Naive thymus-derived CD4-positive, alpha-beta T cell (primary cell): Measurements from ENCODE around the gene LPIN3. TPM values are rescaled to one million over a fixed set of nuclear protein-coding genes. Genes with fewer than 3 reads are reported as not detected.
A peak's percentile ranks its signal among the peaks of the same experiment; 100 is the strongest.

Experiments used
- ATAC-seq: fragments of 150-1000 bp; cut with Tn5 transposase; 2 replicates; pipeline ENCODE4 v1.10.0; 2021; ENCODE audit warnings: mild to moderate bottlenecking, moderate library complexity
- CTCF ChIA-PET: fragments of 350-600 bp; sonication (Branson Sonifier 250); formaldehyde crosslinking; loops from one replicate; lab custom pipeline; 2021; ENCODE audit warnings: antibody characterized with exemption; lab: Charles Lee
- POLR2A ChIA-PET: fragments of 350-600 bp; sonication (Branson Sonifier 250); formaldehyde crosslinking; loops from one replicate; lab custom pipeline; 2021; ENCODE audit warnings: antibody characterized with exemption, inconsistent platforms; lab: Charles Lee
- DNase-seq, 9 donors: peaks; one replicate each; pipeline versions ENCODE4 v3.0.0 to v3.0.0-alpha.2; 2020 to 2022; ENCODE audit warnings: mixed read lengths in 1 of 9
- H3K27ac ChIP-seq: one replicate; pipeline ENCODE4 v1.7.0; 2013; ENCODE audit warnings: mild to moderate bottlenecking, low read depth, low read length, moderate library complexity
- H3K27me3 ChIP-seq, 2 donors: one replicate each; pipeline ENCODE4 v1.7.0; 2013; ENCODE audit warnings: low read length in 2 of 2, mild to moderate bottlenecking in 2 of 2, moderate library complexity in 2 of 2; ENCODE audit not compliant: control insufficient read depth in 2 of 2, insufficient read depth in 2 of 2
- H3K36me3 ChIP-seq, 3 experiments: 1 replicate in 2 of 3; 2 replicates in 1 of 3; pipeline ENCODE4 v1.7.0; 2013; ENCODE audit warnings: low read length in 3 of 3, mild to moderate bottlenecking in 3 of 3, moderate library complexity in 1 of 3; ENCODE audit not compliant: insufficient read depth in 3 of 3, control insufficient read depth in 2 of 3
- H3K4me1 ChIP-seq, 2 donors: one replicate each; pipeline ENCODE4 v1.7.0; 2013; ENCODE audit warnings: low read length in 2 of 2, mild to moderate bottlenecking in 2 of 2, moderate library complexity in 1 of 2; ENCODE audit not compliant: control insufficient read depth in 2 of 2, insufficient read depth in 2 of 2
- H3K4me3 ChIP-seq: 2 replicates; pipeline ENCODE4 v1.7.0; 2013; ENCODE audit warnings: mild to moderate bottlenecking, low read length
- H3K9me3 ChIP-seq, 3 experiments: 1 replicate in 2 of 3; 2 replicates in 1 of 3; pipeline ENCODE4 v1.7.0; 2013; ENCODE audit warnings: low read length in 3 of 3; ENCODE audit not compliant: control insufficient read depth in 2 of 3
- H3K27ac Mint-ChIP-seq, 9 donors: one replicate each; pipeline ENCODE4 v1.8.0; 2020 to 2022; ENCODE audit warnings: mixed read lengths in 9 of 9, mild to moderate bottlenecking in 8 of 9, moderate library complexity in 5 of 9, inconsistent platforms in 2 of 9
- H3K27me3 Mint-ChIP-seq, 5 donors: one replicate each; pipeline ENCODE4 v1.8.0; 2021 to 2022; ENCODE audit warnings: mixed read lengths in 5 of 5, mild to moderate bottlenecking in 1 of 5
- H3K36me3 Mint-ChIP-seq, 5 donors: one replicate each; pipeline ENCODE4 v1.8.0; 2020 to 2022; ENCODE audit warnings: mixed read lengths in 5 of 5, mild to moderate bottlenecking in 3 of 5, inconsistent platforms in 1 of 5
- H3K4me1 Mint-ChIP-seq, 7 donors: one replicate each; pipeline ENCODE4 v1.8.0; 2020 to 2022; ENCODE audit warnings: mixed read lengths in 7 of 7, mild to moderate bottlenecking in 3 of 7, inconsistent platforms in 1 of 7
- H3K4me3 Mint-ChIP-seq, 10 donors: one replicate each; pipeline ENCODE4 v1.8.0; 2020 to 2022; ENCODE audit warnings: mild to moderate bottlenecking in 10 of 10, mixed read lengths in 10 of 10, moderate library complexity in 6 of 10, inconsistent platforms in 2 of 10
- H3K9me3 Mint-ChIP-seq, 11 donors: one replicate each; pipeline ENCODE4 v1.8.0; 2020 to 2022; ENCODE audit warnings: mixed read lengths in 11 of 11, mild to moderate bottlenecking in 4 of 11, inconsistent platforms in 1 of 11, moderate library complexity in 1 of 11
- intact Hi-C, 2 donors: fragments of 100-400 bp; cut with micrococcal nuclease; formaldehyde crosslinking; loops; one replicate each; pipeline ENCODE4 v1.15.1; 2023
- polyA plus RNA-seq, 2 donors: library from polyadenylated mRNA; unstranded; fragments of 300-500 nt; fragmentation: Illumina TruSeq; gene quantifications; one replicate each; pipeline ENCODE4 v1.2.3, GENCODE V29; 2021
- total RNA-seq, 6 experiments: library from RNA in 5 of 6; stranded (reverse) in 5 of 6; gene quantifications; 1 replicate in 5 of 6; 2 replicates in 1 of 6; pipeline ENCODE4 v1.2.3 and lab custom pipeline; 2021 to 2026

LPIN3 gene
- total and polyA plus RNA-seq, 7 experiments from 2014 or later: 0.10 to 3.0 (median 0.64) TPM; not detected in 1

DNA sequence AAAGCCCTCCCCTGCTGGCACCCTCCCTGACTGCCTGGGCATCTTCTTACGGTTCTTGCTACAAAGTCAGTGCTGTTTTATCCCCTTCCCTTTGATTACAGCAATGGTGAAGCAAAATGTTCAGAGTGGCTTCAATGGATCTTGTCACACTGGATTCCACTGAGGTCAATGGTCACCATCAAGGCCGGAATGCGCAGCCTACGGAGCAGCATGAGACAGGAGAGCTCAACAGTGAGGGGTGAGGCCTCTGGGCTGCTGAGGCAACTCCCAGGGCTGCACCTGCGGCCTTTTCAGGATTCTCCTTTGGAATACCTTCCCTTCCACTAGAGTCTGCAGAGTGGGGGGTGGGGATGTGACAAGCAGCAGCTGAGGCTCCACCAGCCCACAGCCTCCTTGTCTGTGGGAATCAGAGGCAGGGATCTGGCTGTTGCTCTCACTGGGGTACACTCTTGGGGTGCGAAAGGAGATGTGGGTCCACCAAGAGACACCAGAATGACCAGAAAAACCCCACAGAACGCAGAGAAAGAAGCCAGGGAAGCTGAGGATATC is 66.3 kb downstream of the LPIN3 start:
- peak overlapping the region in 4 of 9 donors; percentile 8 to 40 (median 23) for H3K27ac Mint-ChIP-seq
- Histone ChIP-seq H3K27me3 (no peaks in the 10 kb centered on the region), H3K4me1 (peaks cover 3 to 7% of the 10 kb centered on the region in 2 donors), H3K36me3 (peaks cover 5 to 75% (median 16%) of the 10 kb centered on the region in 3 experiments), H3K4me3 (no peak overlapping the region), H3K27ac (no peak overlapping the region), H3K9me3 (no peaks in the 10 kb centered on the region)
- no peaks in the 10 kb centered on the region for H3K9me3 Mint-ChIP-seq
- DNase-seq (no peak), ATAC-seq (no peak)
- H3K27me3 Mint-ChIP-seq: no peaks in the 10 kb centered on the region
- H3K36me3 Mint-ChIP-seq: peaks cover 10 to 65% (median 24%) of the 10 kb centered on the region in 5 donors
- peaks cover 20 to 40% (median 23%) of the 10 kb centered on the region in 7 donors for H3K4me1 Mint-ChIP-seq
- intact Hi-C loops: loop anchor here in 1 of 2 donors (10.0 kb wide), 1 partner anchor 172 kb away; no protein-coding TSS in a partner anchor
- ChIA-PET CTCF (no interaction called here), POLR2A (interaction anchor here (0.8 kb wide), 1 partner anchor 12 kb away, joined by 3 read pairs; no protein-coding TSS in a partner anchor)
- no peak overlapping the region for H3K4me3 Mint-ChIP-seq

DNA sequence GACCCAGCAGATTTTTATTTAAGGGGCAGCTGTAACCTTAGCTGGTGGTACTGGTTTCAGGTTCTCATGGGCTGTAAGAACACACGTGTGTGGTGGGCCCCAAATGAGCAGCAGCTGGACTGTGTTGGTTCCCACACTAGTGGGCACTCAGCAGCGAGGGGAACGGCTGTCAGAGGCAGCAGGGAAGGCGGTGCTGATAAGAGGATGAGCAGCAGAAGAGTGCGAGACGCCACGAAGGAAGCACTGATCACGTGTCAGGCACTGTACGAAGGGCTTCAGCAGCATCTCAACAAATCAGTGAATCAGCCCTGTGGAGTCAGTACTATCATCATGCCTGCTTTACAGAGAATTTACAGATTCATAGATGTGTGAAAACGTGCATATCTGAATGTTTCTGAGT is 67.0 kb downstream of the LPIN3 start:
- Mint-ChIP-seq H3K4me1 (peaks cover 20 to 43% (median 25%) of the 10 kb centered on the region in 7 donors), H3K36me3 (peaks cover 12 to 72% (median 27%) of the 10 kb centered on the region in 5 donors), H3K9me3 (no peaks in the 10 kb centered on the region), H3K27me3 (no peaks in the 10 kb centered on the region), H3K4me3 (peak overlapping the region in 1 of 10 donors; percentile 30), H3K27ac (peak overlapping the region in 6 of 9 donors; percentile 15 to 79 (median 32))
- Histone ChIP-seq H3K9me3 (no peaks in the 10 kb centered on the region), H3K36me3 (peaks cover 11 to 82% (median 16%) of the 10 kb centered on the region in 3 experiments), H3K4me1 (peaks cover 3 to 7% of the 10 kb centered on the region in 2 donors), H3K27ac (no peak overlapping the region), H3K4me3 (no peak overlapping the region), H3K27me3 (no peaks in the 10 kb centered on the region)
- intact Hi-C loops: loop anchor here in 1 of 2 donors (10.0 kb wide), 1 partner anchor 173 kb away; no protein-coding TSS in a partner anchor
- ATAC-seq: peak; percentile 69
- ChIA-PET CTCF (no interaction called here), POLR2A (interaction anchor here (0.8 kb wide), 1 partner anchor 11 kb away, joined by 3 read pairs; no protein-coding TSS in a partner anchor)
- peak in 1 of 9 donors; percentile 1 for DNase-seq

DNA sequence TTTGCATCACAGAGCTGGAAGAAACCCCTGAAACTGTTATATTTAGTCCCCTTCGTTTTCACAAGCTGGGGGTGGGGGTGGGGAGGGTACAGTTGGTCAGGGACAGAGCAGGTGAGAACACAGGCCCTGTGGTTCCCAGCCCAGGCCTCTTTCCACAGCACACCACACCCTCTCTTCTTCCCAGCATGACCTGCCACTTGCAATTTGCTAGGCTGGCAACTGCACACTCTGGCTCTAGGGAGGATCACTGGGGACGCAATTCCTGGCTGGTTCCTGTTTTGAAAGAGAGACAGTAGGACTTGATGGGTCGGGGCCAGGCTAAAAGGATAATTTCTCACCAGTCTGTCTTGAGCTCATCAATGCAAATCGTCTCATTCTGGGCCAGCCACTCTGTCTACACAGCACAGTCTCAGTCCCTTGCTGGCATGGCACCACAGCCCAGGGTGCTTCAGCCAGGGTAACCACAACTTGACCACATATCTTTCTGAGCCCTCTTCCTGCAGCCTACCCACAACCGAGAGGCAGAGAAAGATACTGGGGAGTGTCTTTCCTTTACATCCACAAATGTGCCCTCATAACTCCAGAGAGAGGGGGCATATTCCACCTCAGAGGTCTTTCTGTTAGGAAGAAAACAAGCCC is 67.7 kb downstream of the LPIN3 start:
- peak overlapping the region in 3 of 10 donors; percentile 7 to 64 (median 31) for H3K4me3 Mint-ChIP-seq
- DNase-seq: no peak
- ChIA-PET POLR2A (no interaction called here), CTCF (no interaction called here)
- peaks cover 20 to 44% (median 25%) of the 10 kb centered on the region in 7 donors for H3K4me1 Mint-ChIP-seq
- Histone ChIP-seq H3K4me1 (peaks cover 3 to 7% of the 10 kb centered on the region in 2 donors), H3K4me3 (no peak overlapping the region), H3K27me3 (no peaks in the 10 kb centered on the region), H3K36me3 (peaks cover 17 to 88% (median 23%) of the 10 kb centered on the region in 3 experiments), H3K27ac (no peak overlapping the region), H3K9me3 (no peaks in the 10 kb centered on the region)
- peaks cover 14 to 73% (median 25%) of the 10 kb centered on the region in 5 donors for H3K36me3 Mint-ChIP-seq
- H3K27me3 Mint-ChIP-seq: no peaks in the 10 kb centered on the region
- H3K27ac Mint-ChIP-seq: peak overlapping the region; percentile 11 to 79 (median 68)
- ATAC-seq: peak; percentile 66
- intact Hi-C loops: loop anchor here in 1 of 2 donors (10.0 kb wide), 1 partner anchor 173 kb away; no protein-coding TSS in a partner anchor
- no peaks in the 10 kb centered on the region for H3K9me3 Mint-ChIP-seq

DNA sequence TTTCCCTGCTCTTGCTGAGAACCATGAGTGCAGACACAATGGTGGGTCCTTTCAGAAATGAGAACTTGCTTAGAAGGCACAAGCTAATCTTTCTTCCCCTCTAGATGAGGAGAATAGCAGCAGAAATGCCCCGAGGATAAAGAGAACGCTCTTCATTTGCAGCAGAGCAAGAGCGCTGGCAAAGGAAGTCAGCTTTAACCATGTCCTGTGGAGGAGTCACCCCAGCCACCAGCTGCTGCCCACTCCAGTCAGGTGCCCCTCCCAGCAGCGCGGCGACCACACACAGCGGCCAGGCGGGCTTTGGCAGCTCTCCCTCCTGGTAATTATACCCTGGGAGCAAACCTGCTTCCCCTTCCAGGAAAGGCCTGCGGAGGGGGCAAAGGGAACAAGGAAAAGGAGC is 68.4 kb downstream of the LPIN3 start:
- Mint-ChIP-seq H3K4me3 (peak overlapping the region in 4 of 10 donors; percentile 5 to 64 (median 19)), H3K9me3 (no peaks in the 10 kb centered on the region), H3K36me3 (peaks cover 19 to 75% (median 26%) of the 10 kb centered on the region in 5 donors), H3K27ac (peak overlapping the region in 8 of 9 donors; percentile 30 to 77 (median 70)), H3K27me3 (no peaks in the 10 kb centered on the region), H3K4me1 (peaks cover 20 to 47% (median 26%) of the 10 kb centered on the region in 7 donors)
- ChIA-PET POLR2A (interaction anchor here (0.5 kb wide), 1 partner anchor 1280 kb away, joined by 5 read pairs; no protein-coding TSS in a partner anchor), CTCF (no interaction called here)
- H3K36me3 ChIP-seq: peaks cover 23 to 95% (median 24%) of the 10 kb centered on the region in 3 experiments
- H3K9me3 ChIP-seq: no peaks in the 10 kb centered on the region
- DNase-seq (no peak), ATAC-seq (no peak)
- H3K4me1 ChIP-seq: peaks cover 3 to 7% of the 10 kb centered on the region in 2 donors
- intact Hi-C loops: loop anchor here in 1 of 2 donors (10.0 kb wide), 1 partner anchor 174 kb away; no protein-coding TSS in a partner anchor
- H3K27me3 ChIP-seq: no peaks in the 10 kb centered on the region
- H3K27ac ChIP-seq: no peak overlapping the region
- H3K4me3 ChIP-seq: no peak overlapping the region

Other genes with a start within 250 kb of the LPIN3 start
- 100 to 1,000 TPM; 343 to 559 (median 418) TPM for gene PLCG1, start 203.3 kb upstream of the LPIN3 start, total RNA-seq
- gene PLCG1, start 203.3 kb upstream of the LPIN3 start, polyA plus RNA-seq: 100 to 1,000 TPM in 1 of 2 donors, 10 to 100 TPM in 1; 36.9 to 105 TPM
- gene ZHX3, start 23.1 kb upstream of the LPIN3 start, total RNA-seq: 10 to 100 TPM in 2 of 5 experiments, 1 to 10 TPM in 3; 7.9 to 12.8 (median 9.8) TPM
- gene ZHX3, start 23.1 kb upstream of the LPIN3 start, polyA plus RNA-seq: 1 to 10 TPM; 6.6 to 6.9 TPM
- under 1 TPM in 1 of 5 experiments, not detected in 4; 0.19 TPM for gene EMILIN3, start 26.0 kb downstream of the LPIN3 start, total RNA-seq
- gene EMILIN3, start 26.0 kb downstream of the LPIN3 start, polyA plus RNA-seq: not detected